Activated naive CD8-positive, alpha-beta T cell treated with anti-CD3 and anti-CD28 coated beads for 36 hours (primary cell): ENCODE data around the gene CCDC69. TPM values are rescaled to one million over a fixed set of nuclear protein-coding genes. Genes with fewer than 3 reads are reported as not detected.
"Not testable (repeated sequence)": the region's sequence is repeated elsewhere in the genome, so short reads cannot be mapped to it uniquely, and the experiment has no call there.

ENCODE experiments used
- DNase-seq: peaks from one replicate; pipeline ENCODE4 v3.0.0; 2021
- H3K27ac Mint-ChIP-seq: one replicate; pipeline ENCODE4 v1.8.0; 2022; ENCODE audit warnings: mild to moderate bottlenecking, moderate library complexity, mixed read lengths
- H3K27me3 Mint-ChIP-seq: one replicate; pipeline ENCODE4 v1.8.0; 2022; ENCODE audit warnings: mild to moderate bottlenecking, mixed read lengths
- H3K36me3 Mint-ChIP-seq: one replicate; pipeline ENCODE4 v1.8.0; 2021; ENCODE audit warnings: mild to moderate bottlenecking, mixed read lengths
- H3K4me1 Mint-ChIP-seq: one replicate; pipeline ENCODE4 v1.8.0; 2021; ENCODE audit warnings: mixed read lengths
- H3K4me3 Mint-ChIP-seq: one replicate; pipeline ENCODE4 v1.8.0; 2022; ENCODE audit warnings: mild to moderate bottlenecking, moderate library complexity, mixed read lengths
- H3K9me3 Mint-ChIP-seq: one replicate; pipeline ENCODE4 v1.8.0; 2022; ENCODE audit warnings: mixed read lengths
- total RNA-seq, 2 experiments: library from RNA; stranded (reverse); gene quantifications; one replicate each; pipeline ENCODE4 v1.2.3, GENCODE V29; 2021

CCDC69 gene
- total RNA-seq, 2 experiments from 2014 or later: 27.5 to 29.6 TPM

- peak within 1 kb of the TSS; percentile 95 for H3K27ac Mint-ChIP-seq
- peaks cover 2% of the 10 kb centered on the region for H3K9me3 Mint-ChIP-seq
- H3K4me1 Mint-ChIP-seq: peaks cover 40% of the 10 kb centered on the region
- peak within 1 kb of the TSS; percentile 88 for H3K4me3 Mint-ChIP-seq
- DNase-seq: peak; percentile 98
- H3K27me3 Mint-ChIP-seq: no peaks in the 10 kb centered on the region
- H3K36me3 Mint-ChIP-seq: peaks cover 4% of the 10 kb centered on the region
Measured at GRCh38 chr5:151252762-151253604, 29.1 kb upstream of the CCDC69 start, which contains the start of gene GM2A. Gene GM2A (plus strand): TSS chr5:151253185. CDS start chr5:151253217, 32 bp downstream.

GRCh38 chr5:151251621-151252020, 27.7 kb upstream of the CCDC69 start:
- Mint-ChIP-seq H3K4me3 (peak overlapping the region; percentile 63), H3K9me3 (peaks cover 2% of the 10 kb centered on the region), H3K27me3 (no peaks in the 10 kb centered on the region), H3K36me3 (peaks cover 4% of the 10 kb centered on the region), H3K27ac (peak overlapping the region; percentile 75), H3K4me1 (peaks cover 38% of the 10 kb centered on the region)
- no peak for DNase-seq

- no peaks in the 10 kb centered on the region for H3K27me3 Mint-ChIP-seq
- H3K4me3 Mint-ChIP-seq: peak overlapping the region; percentile 63
- peak overlapping the region; percentile 75 for H3K27ac Mint-ChIP-seq
- peak; percentile 39 for DNase-seq
- peaks cover 2% of the 10 kb centered on the region for H3K9me3 Mint-ChIP-seq
- H3K4me1 Mint-ChIP-seq: peaks cover 38% of the 10 kb centered on the region
- H3K36me3 Mint-ChIP-seq: peaks cover 4% of the 10 kb centered on the region
Measured at GRCh38 chr5:151251001-151251551, 27.2 kb upstream of the CCDC69 start.

GRCh38 chr5:151250346-151251000, 26.6 kb upstream of the CCDC69 start:
- peaks cover 4% of the 10 kb centered on the region for H3K36me3 Mint-ChIP-seq
- H3K9me3 Mint-ChIP-seq: peaks cover 2% of the 10 kb centered on the region
- H3K4me1 Mint-ChIP-seq: peaks cover 40% of the 10 kb centered on the region
- no peaks in the 10 kb centered on the region for H3K27me3 Mint-ChIP-seq
- no peak for DNase-seq
- peak overlapping the region; percentile 9 for H3K4me3 Mint-ChIP-seq
- peak overlapping the region; percentile 72 for H3K27ac Mint-ChIP-seq

GRCh38 chr5:151249281-151249680, 25.4 kb upstream of the CCDC69 start:
- DNase-seq: no peak
- Mint-ChIP-seq H3K9me3 (peaks cover 2% of the 10 kb centered on the region), H3K36me3 (peaks cover 4% of the 10 kb centered on the region), H3K27me3 (no peaks in the 10 kb centered on the region), H3K4me1 (peaks cover 42% of the 10 kb centered on the region), H3K4me3 (no peak overlapping the region), H3K27ac (no peak overlapping the region)

GRCh38 chr5:151248651-151249050, 24.8 kb upstream of the CCDC69 start:
- Mint-ChIP-seq H3K27me3 (no peaks in the 10 kb centered on the region), H3K27ac (no peak overlapping the region), H3K36me3 (peaks cover 4% of the 10 kb centered on the region), H3K4me3 (no peak overlapping the region), H3K9me3 (peaks cover 2% of the 10 kb centered on the region), H3K4me1 (peaks cover 42% of the 10 kb centered on the region)
- DNase-seq: no peak

GRCh38 chr5:151245680-151246219, 21.9 kb upstream of the CCDC69 start:
- no peak for DNase-seq
- Mint-ChIP-seq H3K36me3 (peaks cover 2% of the 10 kb centered on the region), H3K9me3 (no peaks in the 10 kb centered on the region), H3K27me3 (no peaks in the 10 kb centered on the region), H3K4me1 (peaks cover 26% of the 10 kb centered on the region), H3K4me3 (no peak overlapping the region), H3K27ac (no peak overlapping the region)

- no peak overlapping the region for H3K27ac Mint-ChIP-seq
- H3K4me1 Mint-ChIP-seq: peaks cover 21% of the 10 kb centered on the region
- no peaks in the 10 kb centered on the region for H3K36me3 Mint-ChIP-seq
- no peaks in the 10 kb centered on the region for H3K9me3 Mint-ChIP-seq
- H3K4me3 Mint-ChIP-seq: no peak overlapping the region
- H3K27me3 Mint-ChIP-seq: no peaks in the 10 kb centered on the region
- DNase-seq: no peak
Measured at GRCh38 chr5:151244206-151244605, 20.3 kb upstream of the CCDC69 start.

- no peak for DNase-seq
- Mint-ChIP-seq H3K27ac (peak overlapping the region; percentile 50), H3K9me3 (no peaks in the 10 kb centered on the region), H3K36me3 (no peaks in the 10 kb centered on the region), H3K4me1 (peaks cover 26% of the 10 kb centered on the region), H3K4me3 (no peak overlapping the region), H3K27me3 (no peaks in the 10 kb centered on the region)
Measured at GRCh38 chr5:151243564-151243963, 19.7 kb upstream of the CCDC69 start.

- no peaks in the 10 kb centered on the region for H3K27me3 Mint-ChIP-seq
- H3K36me3 Mint-ChIP-seq: no peaks in the 10 kb centered on the region
- peaks cover 28% of the 10 kb centered on the region for H3K4me1 Mint-ChIP-seq
- H3K4me3 Mint-ChIP-seq: no peak overlapping the region
- no peak overlapping the region for H3K27ac Mint-ChIP-seq
- no peak for DNase-seq
- no peaks in the 10 kb centered on the region for H3K9me3 Mint-ChIP-seq
Measured at GRCh38 chr5:151243127-151243526, 19.2 kb upstream of the CCDC69 start.

GRCh38 chr5:151240924-151241635, 17.2 kb upstream of the CCDC69 start:
- Mint-ChIP-seq H3K27me3 (no peaks in the 10 kb centered on the region), H3K4me3 (no peak overlapping the region), H3K4me1 (peaks cover 37% of the 10 kb centered on the region), H3K27ac (no peak overlapping the region), H3K36me3 (no peaks in the 10 kb centered on the region), H3K9me3 (no peaks in the 10 kb centered on the region)
- DNase-seq: no peak

- H3K4me1 Mint-ChIP-seq: peaks cover 33% of the 10 kb centered on the region
- not testable (repeated sequence) for H3K27me3 Mint-ChIP-seq, H3K9me3 Mint-ChIP-seq, DNase-seq, H3K4me3 Mint-ChIP-seq, H3K36me3 Mint-ChIP-seq, H3K27ac Mint-ChIP-seq
Measured at GRCh38 chr5:151240268-151240835, 16.5 kb upstream of the CCDC69 start.

- Mint-ChIP-seq H3K4me1 (peaks cover 36% of the 10 kb centered on the region), H3K27ac (no peak overlapping the region), H3K4me3 (peak overlapping the region; percentile 69), H3K9me3 (peaks cover 2% of the 10 kb centered on the region), H3K36me3 (peaks cover 3% of the 10 kb centered on the region), H3K27me3 (no peaks in the 10 kb centered on the region)
- DNase-seq: peak; percentile 60
Measured at GRCh38 chr5:151239237-151239861, 15.5 kb upstream of the CCDC69 start.

- peak overlapping the region; percentile 69 for H3K4me3 Mint-ChIP-seq
- peaks cover 34% of the 10 kb centered on the region for H3K4me1 Mint-ChIP-seq
- peaks cover 2% of the 10 kb centered on the region for H3K9me3 Mint-ChIP-seq
- DNase-seq: no peak
- H3K27me3 Mint-ChIP-seq: no peaks in the 10 kb centered on the region
- H3K36me3 Mint-ChIP-seq: peaks cover 3% of the 10 kb centered on the region
- H3K27ac Mint-ChIP-seq: peak overlapping the region; percentile 77
Measured at GRCh38 chr5:151238303-151238741, 14.4 kb upstream of the CCDC69 start.
